HG03378 (cell line): Measurements from ENCODE around the gene SEMA4D.

Experiments
- ATAC-seq: cut with Tn5 transposase; IDR thresholded peaks from one replicate; pipeline ENCODE4 v1.9.1; 2021; ENCODE audit warnings: mild to moderate bottlenecking, moderate library complexity; ENCODE audit not compliant: unreplicated experiment

SEMA4D gene

GRCh38 chr9:89325733-89326132 lies 172.2 kb downstream of the SEMA4D start:
- no peak for ATAC-seq

GRCh38 chr9:89323390-89323789 lies 174.5 kb downstream of the SEMA4D start:
- no peak for ATAC-seq

GRCh38 chr9:89319015-89319905 lies 178.7 kb downstream of the SEMA4D start:
- no peak for ATAC-seq

- peak; percentile 70 for ATAC-seq
These were observed 179.5 kb downstream of the SEMA4D start, which contains the start of gene SECISBP2 for GRCh38 chr9:89318123-89319014. Gene SECISBP2 (plus strand): TSS chr9:89318500. CDS start chr9:89318577, 77 bp downstream.

- no peak for ATAC-seq
These were observed 180.6 kb downstream of the SEMA4D start for GRCh38 chr9:89317282-89317681.

GRCh38 chr9:89315482-89315881 lies 182.4 kb downstream of the SEMA4D start:
- ATAC-seq: no peak

- no peak for ATAC-seq
These were observed 183.0 kb downstream of the SEMA4D start for GRCh38 chr9:89314955-89315354.

GRCh38 chr9:89313842-89314241 lies 184.1 kb downstream of the SEMA4D start:
- ATAC-seq: no peak

GRCh38 chr9:89312222-89312571 lies 185.7 kb downstream of the SEMA4D start:
- no peak for ATAC-seq

GRCh38 chr9:89311346-89312221 lies 186.3 kb downstream of the SEMA4D start:
- no peak for ATAC-seq
